Testis (tissue), 5 donors: ENCODE data around the gene ELK4. TPM values are rescaled to one million over a fixed set of nuclear protein-coding genes. Genes with fewer than 3 reads are reported as not detected.
A peak's percentile ranks its signal among the peaks of the same experiment; 100 is the strongest.

Experiments used
- DNase-seq: peaks from one replicate; pipeline ENCODE4 v3.0.0-alpha.2; 2019
- H3K27ac ChIP-seq, 2 donors: fragments of 200-600 bp; sonication (generic); one replicate each; pipeline ENCODE4 v1.5.1; 2019
- H3K27me3 ChIP-seq: fragments of 200-600 bp; sonication (generic); one replicate; pipeline ENCODE4 v1.5.1; 2019
- H3K36me3 ChIP-seq: fragments of 200-600 bp; sonication (generic); one replicate; pipeline ENCODE4 v1.5.1; 2017; ENCODE audit warnings: low read depth; ENCODE audit errors: missing control alignments
- H3K4me1 ChIP-seq: fragments of 200-600 bp; sonication (generic); one replicate; pipeline ENCODE4 v1.5.1; 2019
- H3K4me3 ChIP-seq, 2 donors: fragments of 200-600 bp; sonication (generic); one replicate each; pipeline ENCODE4 v1.5.1; 2017 to 2019
- H3K9me3 ChIP-seq: fragments of 200-600 bp; sonication (generic); one replicate; pipeline ENCODE4 v1.5.1; 2017
- POLR2A ChIP-seq: fragments of 450-650 bp; IDR thresholded peaks from one replicate; pipeline ENCODE4 v1.6.1; 2017; ENCODE audit warnings: antibody characterized with exemption, mild to moderate bottlenecking, moderate library complexity
- WGBS, 2 donors: methylation state at CpG; one replicate each; pipeline ENCODE4 v1.1.5; 2018; 5-methylcytosine and 5-hydroxymethylcytosine counted together
- intact Hi-C: fragments of 100-400 bp; cut with DNase I; formaldehyde crosslinking; loops from one replicate; pipeline ENCODE4 v1.15.1; 2023; ENCODE audit warnings: low total_unique reads
- long read RNA-seq, 2 donors: transcript quantifications; one replicate each; lab custom pipeline, GENCODE V29; 2026
- polyA plus RNA-seq: library from polyadenylated mRNA; stranded (reverse); fragments of 350-450 nt; fragmentation: Illumina TruSeq; extraction: RNeasy Lipid Tissue Mini Kit (QIAGEN cat#74804); gene quantifications from one replicate; pipeline ENCODE4 v1.2.3, GENCODE V29; 2014; ENCODE audit warnings: low read depth, low replicate concordance; ENCODE audit not compliant: insufficient read depth
- total RNA-seq, 2 donors: library from RNA; depleted of rRNA; stranded (reverse); fragments of >200 nt; gene quantifications; one replicate each; pipeline ENCODE4 v1.2.3, GENCODE V29; 2016
- TF ChIP-seq, protein P1 (sequence below), 3 experiments: fragments of 450-650 bp in 2 of 3; fragments of 200-600 bp in 1 of 3; sonication (generic) in 1 of 3; IDR thresholded peaks; one replicate each; pipeline ENCODE4 v1.5.1; 2016 to 2019; ENCODE audit warnings: antibody characterized with exemption in 3 of 3, mild to moderate bottlenecking in 2 of 3, moderate library complexity in 1 of 3

Gene ELK4, protein sequence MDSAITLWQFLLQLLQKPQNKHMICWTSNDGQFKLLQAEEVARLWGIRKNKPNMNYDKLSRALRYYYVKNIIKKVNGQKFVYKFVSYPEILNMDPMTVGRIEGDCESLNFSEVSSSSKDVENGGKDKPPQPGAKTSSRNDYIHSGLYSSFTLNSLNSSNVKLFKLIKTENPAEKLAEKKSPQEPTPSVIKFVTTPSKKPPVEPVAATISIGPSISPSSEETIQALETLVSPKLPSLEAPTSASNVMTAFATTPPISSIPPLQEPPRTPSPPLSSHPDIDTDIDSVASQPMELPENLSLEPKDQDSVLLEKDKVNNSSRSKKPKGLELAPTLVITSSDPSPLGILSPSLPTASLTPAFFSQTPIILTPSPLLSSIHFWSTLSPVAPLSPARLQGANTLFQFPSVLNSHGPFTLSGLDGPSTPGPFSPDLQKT
- total RNA-seq = 10 to 100 TPM; 20.5 to 25.4 TPM
- 20.4 TPM for polyA plus RNA-seq
- long read RNA-seq, donor 1, full-length matches to known transcripts = 7 of 7 reads
- long read RNA-seq, donor 1, partial matches to known transcripts = 0 of 7 reads
- long read RNA-seq, donor 1, other reads (novel, unspliced or antisense) = 0 of 7 reads
- long read RNA-seq, donor 2, partial matches to known transcripts = 0 of 1 reads
- long read RNA-seq, donor 2, other reads (novel, unspliced or antisense) = 0 of 1 reads

DNA sequence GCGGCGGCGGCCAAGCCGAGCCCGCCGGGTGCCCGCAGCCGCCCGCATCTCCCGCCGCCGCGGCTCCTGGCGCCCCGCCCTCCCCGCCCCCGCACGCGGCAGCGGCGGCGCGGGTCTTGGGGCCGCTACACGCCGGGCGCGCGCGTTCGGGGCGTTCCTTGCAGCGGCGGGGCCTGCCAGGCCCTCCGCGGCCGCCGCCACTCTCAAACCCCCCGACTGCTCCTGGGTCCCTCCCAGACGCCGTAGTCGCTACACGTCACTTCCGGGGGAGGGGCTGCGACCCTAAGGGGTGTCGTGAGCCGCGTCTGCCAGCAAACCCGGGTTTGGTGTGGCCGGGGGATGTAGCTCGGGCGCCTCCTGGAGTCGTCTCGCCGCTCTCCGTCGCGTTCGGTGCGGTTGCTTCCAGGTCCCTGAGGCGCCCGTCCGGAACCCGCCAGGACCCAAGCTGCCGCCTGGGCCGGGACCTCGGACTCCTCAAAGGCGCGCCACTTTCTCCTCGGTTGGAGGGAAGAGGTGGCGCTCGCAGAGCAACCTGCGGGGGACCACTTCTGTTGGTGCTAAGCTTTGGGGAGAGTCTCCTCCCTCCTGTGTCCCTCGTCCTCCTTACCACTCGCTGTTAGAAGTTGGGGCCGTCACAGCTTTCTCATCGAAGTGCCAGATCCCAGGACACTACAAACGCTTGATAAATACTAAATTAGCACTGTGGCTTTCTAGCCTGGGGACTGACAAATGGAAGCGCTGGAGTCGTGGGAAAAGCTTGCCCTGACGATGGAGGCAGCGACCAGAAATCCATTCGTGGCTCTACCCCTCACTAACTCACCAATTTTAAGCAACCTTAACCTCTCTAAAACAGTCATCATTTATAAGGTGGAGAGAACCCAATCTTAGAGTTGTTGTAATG is at the start of gene ELK4:
Gene ELK4, minus strand, starts transcription at position 244 of the 901 bp plus-strand sequence. CDS start 8,129 bp downstream, outside the sequence.
- Histone ChIP-seq H3K27ac (peak within 1 kb of the TSS; percentile 88 to 95), H3K27me3 (no peaks in the 10 kb centered on the region), H3K36me3 (no peaks in the 10 kb centered on the region), H3K4me3 (peak within 1 kb of the TSS; percentile 79 to 89), H3K9me3 (no peaks in the 10 kb centered on the region), H3K4me1 (peaks cover 21% of the 10 kb centered on the region)
- intact Hi-C loops = loop anchor here (2.0 kb wide), 1 partner anchor 41 kb away; no protein-coding TSS in a partner anchor
- peak; percentile 99 for DNase-seq
- TF ChIP-seq POLR2A = peak; percentile 86
- TF ChIP-seq, protein P1, sequence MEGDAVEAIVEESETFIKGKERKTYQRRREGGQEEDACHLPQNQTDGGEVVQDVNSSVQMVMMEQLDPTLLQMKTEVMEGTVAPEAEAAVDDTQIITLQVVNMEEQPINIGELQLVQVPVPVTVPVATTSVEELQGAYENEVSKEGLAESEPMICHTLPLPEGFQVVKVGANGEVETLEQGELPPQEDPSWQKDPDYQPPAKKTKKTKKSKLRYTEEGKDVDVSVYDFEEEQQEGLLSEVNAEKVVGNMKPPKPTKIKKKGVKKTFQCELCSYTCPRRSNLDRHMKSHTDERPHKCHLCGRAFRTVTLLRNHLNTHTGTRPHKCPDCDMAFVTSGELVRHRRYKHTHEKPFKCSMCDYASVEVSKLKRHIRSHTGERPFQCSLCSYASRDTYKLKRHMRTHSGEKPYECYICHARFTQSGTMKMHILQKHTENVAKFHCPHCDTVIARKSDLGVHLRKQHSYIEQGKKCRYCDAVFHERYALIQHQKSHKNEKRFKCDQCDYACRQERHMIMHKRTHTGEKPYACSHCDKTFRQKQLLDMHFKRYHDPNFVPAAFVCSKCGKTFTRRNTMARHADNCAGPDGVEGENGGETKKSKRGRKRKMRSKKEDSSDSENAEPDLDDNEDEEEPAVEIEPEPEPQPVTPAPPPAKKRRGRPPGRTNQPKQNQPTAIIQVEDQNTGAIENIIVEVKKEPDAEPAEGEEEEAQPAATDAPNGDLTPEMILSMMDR (IDR thresholded peaks at IDR 0.05) = peak; percentile 58 to 81 (median 71)
- 0 to 1% methylated on average over 11 to 51 of the region's 83 CpGs for WGBS, 2 donors

DNA sequence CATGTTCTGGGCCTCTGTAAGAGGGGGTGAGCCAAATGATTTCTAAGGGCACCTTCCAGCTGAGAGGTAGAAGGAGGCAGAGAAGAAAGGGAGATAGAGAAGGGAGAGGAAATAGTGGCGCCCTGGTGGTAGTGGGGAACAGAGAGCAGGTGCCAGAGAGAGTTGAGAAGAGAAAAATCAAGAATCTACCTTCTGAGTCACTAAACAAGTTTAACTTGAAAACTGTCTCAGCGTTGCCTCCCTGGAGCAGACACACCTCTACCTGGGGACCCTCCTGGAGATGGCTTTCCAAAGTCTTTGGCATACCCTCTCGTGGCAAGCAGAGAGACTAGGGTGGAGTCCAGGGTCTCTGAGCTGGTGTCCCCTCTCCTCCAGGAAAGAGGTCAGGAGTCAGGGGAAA is 49.6 kb upstream of the ELK4 start:
- DNase-seq = no peak
- no peak overlapping the region for H3K4me3 ChIP-seq
- H3K27me3 ChIP-seq = no peaks in the 10 kb centered on the region
- intact Hi-C loops = no loop called here
- H3K36me3 ChIP-seq = no peaks in the 10 kb centered on the region
- 69 to 83% methylated on average over 3 of the region's 3 CpGs for WGBS, 2 donors
- H3K9me3 ChIP-seq = no peaks in the 10 kb centered on the region
- peaks cover 22% of the 10 kb centered on the region for H3K4me1 ChIP-seq
- no peak for TF ChIP-seq POLR2A
- TF ChIP-seq, protein P1 (IDR thresholded peaks at IDR 0.05) = no peak
- no peak overlapping the region for H3K27ac ChIP-seq

DNA sequence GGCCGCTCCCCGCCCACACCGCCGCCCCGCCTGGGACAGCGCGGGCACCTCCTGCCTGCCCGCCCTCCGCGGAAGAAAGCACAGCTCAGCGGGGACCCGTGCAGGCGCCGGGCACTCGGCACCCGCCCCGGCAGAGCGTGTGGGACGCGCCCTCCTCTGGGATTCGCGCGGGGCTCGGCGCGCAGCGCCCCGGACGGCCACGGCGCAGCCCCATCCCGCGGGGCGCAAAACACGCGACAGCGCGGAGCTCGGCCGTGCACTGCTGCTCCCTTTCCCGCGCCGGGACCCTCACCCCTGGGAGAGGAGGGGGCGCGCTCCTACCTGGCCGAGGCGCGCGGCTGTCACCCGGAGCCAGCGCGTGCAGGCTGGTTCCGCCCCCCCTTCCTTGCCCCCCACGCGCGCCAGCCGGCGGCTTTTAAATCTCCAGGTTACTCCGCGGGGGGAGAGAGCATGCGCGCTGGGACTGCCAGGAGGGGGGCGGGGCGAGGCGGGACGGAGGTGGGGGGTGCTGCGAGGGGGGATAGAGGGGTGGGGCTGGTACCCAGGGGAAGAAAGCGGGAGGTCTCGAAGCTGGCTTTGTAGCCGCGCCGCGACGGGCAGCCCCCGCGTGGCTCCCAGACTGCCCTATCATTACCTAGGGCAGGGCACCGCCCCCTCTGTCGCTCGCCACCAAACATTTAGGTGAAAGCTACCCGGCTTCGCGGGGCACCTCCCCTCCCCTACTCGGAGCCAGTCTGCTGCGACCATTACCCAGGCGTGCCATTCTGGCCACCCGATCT is 48.5 kb upstream of the ELK4 start, which contains the start of gene SLC45A3:
Gene SLC45A3, minus strand, starts transcription at position 437 of the 779 bp plus-strand sequence. CDS start 15,853 bp downstream, outside the sequence.
- H3K27me3 ChIP-seq = no peaks in the 10 kb centered on the region
- no peak for TF ChIP-seq POLR2A
- TF ChIP-seq, protein P1 (IDR thresholded peaks at IDR 0.05) = no peak
- intact Hi-C loops = no loop called here
- H3K36me3 ChIP-seq = no peaks in the 10 kb centered on the region
- peak within 1 kb of the TSS; percentile 39 to 63 for H3K27ac ChIP-seq
- H3K4me3 ChIP-seq = peak within 1 kb of the TSS; percentile 62 to 69
- H3K4me1 ChIP-seq = peaks cover 22% of the 10 kb centered on the region
- DNase-seq = peak; percentile 61
- no peaks in the 10 kb centered on the region for H3K9me3 ChIP-seq
- 1 to 2% methylated on average over 18 to 42 of the region's 86 CpGs for WGBS, 2 donors
